Spinal cord (tissue), 10 donors: ENCODE measurements around the gene CENPS. TPM values are rescaled to one million over a fixed set of nuclear protein-coding genes. Genes with fewer than 3 reads are reported as not detected.

Source experiments
- DNase-seq, 6 donors: peaks; one replicate each; pipeline versions ENCODE4 v3.0.0 to v3.0.0-alpha.2; 2013 to 2015; ENCODE audit warnings: low spot score in 6 of 6, low read depth in 4 of 6
- H3K27ac ChIP-seq: one replicate; pipeline ENCODE4 v1.5.1; 2013; ENCODE audit warnings: low read depth, low read length, control low read depth
- H3K27me3 ChIP-seq: one replicate; pipeline ENCODE4 v1.6.1; 2013; ENCODE audit warnings: low read length; ENCODE audit not compliant: control insufficient read depth, insufficient read depth
- H3K36me3 ChIP-seq: one replicate; pipeline ENCODE4 v1.6.1; 2013; ENCODE audit warnings: low read length; ENCODE audit not compliant: control insufficient read depth, insufficient read depth
- H3K4me1 ChIP-seq: one replicate; pipeline ENCODE4 v1.6.1; 2013; ENCODE audit warnings: low read length; ENCODE audit not compliant: control insufficient read depth, insufficient read depth
- H3K4me3 ChIP-seq: one replicate; pipeline ENCODE4 v1.5.1; 2013; ENCODE audit warnings: low read depth, low read length, control low read depth
- H3K9me3 ChIP-seq: one replicate; pipeline ENCODE4 v1.6.1; 2013; ENCODE audit warnings: low read length; ENCODE audit not compliant: control insufficient read depth, insufficient read depth
- WGBS: methylation state at CpG from one replicate; pipeline ENCODE4 v1.1.5; 2013; ENCODE audit warnings: missing lambda C conversion rate; ENCODE audit not compliant: insufficient coverage; 5-methylcytosine and 5-hydroxymethylcytosine counted together
- polyA plus RNA-seq, 2 donors: library from polyadenylated mRNA; unstranded; fragments of 120-200 nt; gene quantifications; one replicate each; pipeline ENCODE4 v1.2.1, GENCODE V29; 2013; ENCODE audit not compliant: insufficient read length in 2 of 2
- total RNA-seq, 2 donors: library from RNA; depleted of rRNA in 1 of 2; stranded (reverse); fragments of 120-200 nt in 1 of 2; fragments of >200 nt in 1 of 2; gene quantifications; one replicate each; pipeline versions ENCODE4 v1.2.3 to v1.2.4, GENCODE V29; 2013 to 2014
- donor health status: healthy.

CENPS gene
- total and polyA plus RNA-seq, 4 donors, result 7.6 to 20.6 (median 16.1) TPM

DNA sequence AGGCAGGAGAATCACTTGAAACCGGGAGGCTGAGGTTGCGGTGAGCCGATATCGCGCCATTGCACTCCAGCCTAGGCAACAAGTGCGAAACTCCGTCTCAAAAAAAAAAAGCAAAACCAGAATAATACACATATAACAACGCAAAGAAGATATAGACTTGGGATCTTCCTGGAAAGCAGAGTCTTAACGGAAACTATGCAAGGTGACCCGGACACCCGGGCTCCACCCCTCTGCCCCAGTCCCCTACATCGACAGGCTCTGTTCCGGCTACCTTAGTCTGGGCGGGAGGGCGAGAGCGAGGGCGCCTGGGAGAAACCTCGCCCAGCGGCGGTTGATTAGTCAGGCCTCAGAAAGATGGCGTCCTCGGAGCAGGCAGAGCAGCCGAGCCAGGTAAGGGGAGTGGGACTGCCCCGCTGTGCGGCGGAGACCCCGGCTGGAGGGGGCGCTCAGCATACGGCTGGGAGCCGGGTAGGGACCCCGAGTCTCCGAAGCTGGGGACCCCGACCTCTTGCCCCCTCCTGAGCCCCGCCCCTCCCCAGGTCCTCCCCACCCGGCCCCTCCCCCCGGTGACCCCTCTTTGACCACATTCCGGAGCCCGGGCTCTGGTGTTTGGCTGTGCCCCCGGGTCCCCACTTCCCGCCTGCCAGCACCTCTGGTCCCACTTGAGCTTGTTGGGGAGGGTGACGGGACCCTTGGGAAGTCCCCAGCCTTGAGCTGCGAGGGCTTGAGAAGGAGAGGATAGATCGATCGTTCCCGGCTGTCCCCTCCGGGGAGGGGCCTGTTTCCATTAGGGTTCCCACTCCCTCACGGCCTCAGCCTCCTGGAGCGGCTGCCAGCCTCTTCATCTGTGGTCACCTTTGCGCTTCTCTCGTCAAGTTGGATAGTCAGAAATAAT lies 44.6 kb downstream of the CENPS start, which contains the start of gene PEX14:
Gene PEX14 (plus strand): TSS at position 338 of the 895 bp plus-strand sequence. CDS start 17 bp downstream, at position 355.
- DNase-seq, result peak; percentile 38 to 97 (median 77)
- Histone ChIP-seq H3K27ac (peak within 1 kb of the TSS; percentile 71), H3K4me1 (peaks cover 29% of the 10 kb centered on the region), H3K9me3 (no peaks in the 10 kb centered on the region), H3K4me3 (peak within 1 kb of the TSS; percentile 74), H3K36me3 (peaks cover 4% of the 10 kb centered on the region), H3K27me3 (no peaks in the 10 kb centered on the region)
- 20% methylated on average over 30 of the region's 50 CpGs for WGBS

DNA sequence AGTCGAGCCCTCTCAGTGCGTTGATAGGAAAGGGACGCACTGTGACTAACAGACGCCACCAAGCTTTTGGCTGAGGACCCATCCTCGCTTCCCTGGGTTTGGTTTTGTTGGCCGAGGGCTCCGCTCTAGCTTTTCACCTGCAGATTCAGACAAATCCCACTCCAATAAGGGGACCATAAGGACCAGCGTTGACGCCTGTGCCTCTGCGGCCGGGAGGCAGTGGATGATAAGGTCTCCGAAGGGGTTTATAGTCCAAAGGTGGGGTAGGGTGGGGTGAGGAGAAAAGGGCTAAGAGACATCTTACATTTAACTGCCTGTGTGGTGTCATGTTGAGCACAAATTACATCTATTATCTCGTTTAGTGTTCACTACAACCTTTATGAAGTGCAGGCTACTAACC lies 45.3 kb downstream of the CENPS start:
- Histone ChIP-seq H3K36me3 (peaks cover 4% of the 10 kb centered on the region), H3K27me3 (no peaks in the 10 kb centered on the region), H3K4me1 (peaks cover 29% of the 10 kb centered on the region), H3K4me3 (peak overlapping the region; percentile 74), H3K9me3 (no peaks in the 10 kb centered on the region), H3K27ac (peak overlapping the region; percentile 71)
- 2% methylated on average over 4 of the region's 13 CpGs for WGBS
- DNase-seq, result no peak

DNA sequence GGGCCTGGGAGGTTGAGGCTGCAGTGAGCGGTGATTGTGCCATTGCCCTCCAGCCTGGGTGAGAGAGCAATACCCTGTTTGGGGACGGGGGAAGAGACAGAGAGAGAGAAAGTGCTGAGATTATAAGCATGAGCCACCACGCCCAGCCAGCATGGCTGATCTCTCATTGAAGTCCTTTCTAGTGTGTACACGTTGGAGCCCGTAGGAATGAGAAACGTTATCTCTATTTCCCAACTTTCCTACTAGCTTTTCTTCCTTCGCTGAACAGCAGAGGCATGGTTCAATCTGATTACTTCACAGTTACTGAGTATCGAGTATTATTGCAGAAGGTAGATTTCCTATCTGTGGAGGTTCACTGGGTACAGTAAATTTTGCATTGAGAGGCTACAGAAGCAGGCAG lies 49.1 kb downstream of the CENPS start:
- 91% methylated on average over 4 of the region's 8 CpGs for WGBS
- no peak for DNase-seq
- no peak overlapping the region for H3K27ac ChIP-seq
- H3K4me3 ChIP-seq, result no peak overlapping the region
- H3K27me3 ChIP-seq, result no peaks in the 10 kb centered on the region
- peaks cover 4% of the 10 kb centered on the region for H3K36me3 ChIP-seq
- no peaks in the 10 kb centered on the region for H3K9me3 ChIP-seq
- peaks cover 17% of the 10 kb centered on the region for H3K4me1 ChIP-seq

DNA sequence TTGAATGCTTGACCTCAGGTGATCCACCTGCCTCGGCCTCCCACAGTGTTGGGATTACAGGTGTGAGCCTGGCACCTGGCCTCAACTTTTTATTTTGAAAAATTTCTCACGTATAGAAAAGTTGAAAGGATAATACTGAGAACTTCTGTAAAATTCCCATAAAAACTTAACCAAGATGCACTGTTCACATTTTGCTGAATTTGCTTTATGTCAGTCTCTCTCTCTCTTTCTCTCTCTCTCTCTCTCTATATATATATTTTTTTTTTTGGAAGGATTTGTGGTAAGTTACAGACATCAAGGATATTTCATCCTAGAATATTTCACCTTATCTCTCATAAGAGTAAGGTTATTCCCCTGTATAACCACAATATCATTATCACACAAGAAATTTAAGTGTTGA lies 50.4 kb downstream of the CENPS start:
- Histone ChIP-seq H3K27me3 (no peaks in the 10 kb centered on the region), H3K27ac (no peak overlapping the region), H3K4me3 (no peak overlapping the region), H3K9me3 (no peaks in the 10 kb centered on the region), H3K4me1 (peaks cover 8% of the 10 kb centered on the region), H3K36me3 (peaks cover 4% of the 10 kb centered on the region)
- DNase-seq, result no peak
- 100% methylated on average over 1 of the region's 2 CpGs for WGBS

DNA sequence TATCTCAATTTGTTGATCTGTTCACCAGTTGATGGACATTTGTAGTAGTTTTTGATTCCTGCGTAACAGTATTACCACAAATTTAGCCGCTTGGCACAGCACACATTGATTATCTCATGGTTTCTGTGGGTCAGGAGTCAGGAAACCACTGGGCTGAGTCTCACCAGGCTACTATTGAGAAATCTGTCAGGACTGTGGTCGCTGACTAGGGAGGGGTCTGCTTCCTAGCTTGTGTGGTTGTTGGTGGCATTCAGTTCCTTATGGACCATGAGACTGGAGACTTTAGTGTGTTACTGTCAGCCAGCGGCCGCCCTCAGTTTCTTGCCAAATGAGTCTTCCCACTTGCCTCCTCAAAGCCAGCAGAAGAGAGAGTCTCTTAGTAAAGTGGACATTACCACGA lies 54.3 kb downstream of the CENPS start:
- no peak for DNase-seq
- Histone ChIP-seq H3K27me3 (no peaks in the 10 kb centered on the region), H3K4me3 (no peak overlapping the region), H3K27ac (no peak overlapping the region), H3K36me3 (no peaks in the 10 kb centered on the region), H3K9me3 (no peaks in the 10 kb centered on the region), H3K4me1 (peaks cover under 1% of the 10 kb centered on the region)
- 88% methylated on average over 3 of the region's 6 CpGs for WGBS

DNA sequence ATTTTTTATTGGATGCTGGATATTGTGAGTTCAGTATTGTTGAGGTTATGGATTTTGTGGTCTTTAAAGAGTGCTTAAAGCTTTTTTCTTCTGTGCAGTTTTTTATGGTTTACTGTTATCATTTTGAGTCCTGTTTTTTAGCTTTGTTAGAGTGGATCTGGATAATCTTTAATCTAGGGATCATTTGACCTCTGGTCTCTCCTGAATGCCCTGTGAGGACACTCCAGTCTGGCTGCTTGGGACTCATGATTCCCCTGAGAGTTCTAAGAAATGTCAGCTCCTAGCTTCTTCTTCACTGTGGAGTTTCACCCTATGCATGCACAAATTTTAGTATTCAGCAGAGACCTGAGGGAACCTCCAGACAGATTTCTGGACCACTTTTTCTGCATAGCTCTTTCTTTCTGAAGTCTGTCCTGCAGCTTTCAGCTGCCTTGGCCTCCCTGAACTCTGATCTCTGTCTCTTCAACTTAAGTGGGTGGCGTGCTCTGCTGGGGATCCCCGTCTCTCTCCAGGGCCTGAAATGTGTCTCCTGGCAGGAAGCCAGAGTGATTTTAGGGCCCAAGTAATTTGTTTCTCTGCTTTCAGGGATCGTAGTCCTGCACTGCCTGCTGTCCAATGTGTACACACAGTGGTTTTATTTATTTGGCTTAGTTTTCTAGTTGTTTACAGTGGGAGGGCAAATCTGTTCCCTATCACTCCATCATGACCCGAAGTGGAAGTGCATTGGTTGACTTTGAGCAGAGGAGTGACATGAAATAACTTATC lies 59.2 kb downstream of the CENPS start:
- no peak overlapping the region for H3K27ac ChIP-seq
- no peaks in the 10 kb centered on the region for H3K27me3 ChIP-seq
- H3K4me3 ChIP-seq, result no peak overlapping the region
- H3K9me3 ChIP-seq, result no peaks in the 10 kb centered on the region
- no peaks in the 10 kb centered on the region for H3K36me3 ChIP-seq
- peaks cover 18% of the 10 kb centered on the region for H3K4me1 ChIP-seq
- no CpG with 5 or more reads among the region's 4 CpGs for whole genome bisulfite sequencing
- DNase-seq, result no peak

DNA sequence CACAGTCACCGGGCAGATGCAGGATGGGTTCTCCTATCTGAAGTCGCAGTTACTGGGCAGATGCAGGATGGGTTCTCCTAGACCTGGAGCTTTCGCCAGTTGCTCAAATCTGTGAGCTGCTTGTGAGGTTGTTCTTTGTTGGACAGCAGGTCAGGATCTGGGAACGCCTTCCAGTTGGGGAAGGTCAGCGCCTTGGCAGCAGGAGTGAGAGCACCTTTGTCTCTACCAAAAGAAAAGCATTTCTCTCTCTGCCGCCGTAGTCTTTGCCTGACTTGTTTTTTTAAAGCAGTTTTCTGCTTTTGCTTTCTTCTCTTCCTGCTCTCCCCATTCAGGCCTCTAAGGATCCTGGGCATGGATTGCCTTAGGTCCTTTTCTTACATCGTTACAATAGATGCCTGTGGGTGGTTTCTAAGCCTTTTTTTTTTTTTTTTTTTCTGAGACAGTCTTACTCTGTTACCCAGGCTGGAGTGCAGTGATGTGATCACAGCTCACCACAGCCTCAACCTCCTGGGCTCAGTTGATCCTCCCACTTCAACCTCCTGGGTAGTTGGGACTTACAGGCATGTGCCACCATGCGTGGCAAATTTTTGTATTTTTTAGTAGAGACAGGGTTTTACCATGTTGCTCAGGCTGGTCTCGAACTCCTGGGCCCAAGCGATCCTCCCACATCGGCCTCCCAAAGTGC lies 60.2 kb downstream of the CENPS start:
- Histone ChIP-seq H3K27me3 (no peaks in the 10 kb centered on the region), H3K4me1 (peaks cover 22% of the 10 kb centered on the region), H3K36me3 (no peaks in the 10 kb centered on the region), H3K9me3 (no peaks in the 10 kb centered on the region), H3K4me3 (no peak overlapping the region), H3K27ac (no peak overlapping the region)
- no peak for DNase-seq
- 63% methylated on average over 8 of the region's 12 CpGs for WGBS

Other genes starting within 250 kb of the CENPS start
- 100 to 1,000 TPM; 102 to 220 TPM for gene KIF1B, start 219.9 kb upstream of the CENPS start, total RNA-seq
- gene KIF1B, start 219.9 kb upstream of the CENPS start, polyA plus RNA-seq, result 100 to 1,000 TPM; 173 to 217 TPM
- 10 to 100 TPM; 68.7 to 94.3 TPM for gene PGD, start 31.4 kb upstream of the CENPS start, total RNA-seq
- 100 to 1,000 TPM; 200 to 216 TPM for gene PGD, start 31.4 kb upstream of the CENPS start, polyA plus RNA-seq
- 1 to 10 TPM in 1 of 2 donors, under 1 TPM in 1; 0.50 to 1.9 TPM for gene CORT, start 19.6 kb downstream of the CENPS start, total RNA-seq
- gene CORT, start 19.6 kb downstream of the CENPS start, polyA plus RNA-seq, result 1 to 10 TPM; 2.4 to 4.2 TPM
- 10 to 100 TPM; 34.4 to 37.2 TPM for gene DFFA, start 42.1 kb downstream of the CENPS start, total RNA-seq
- 10 to 100 TPM; 33.9 to 39.5 TPM for gene DFFA, start 42.1 kb downstream of the CENPS start, polyA plus RNA-seq
- gene PEX14, start 44.5 kb downstream of the CENPS start, total RNA-seq, result 10 to 100 TPM in 1 of 2 donors, 1 to 10 TPM in 1; 9.5 to 15.8 TPM
- gene PEX14, start 44.5 kb downstream of the CENPS start, polyA plus RNA-seq, result 10 to 100 TPM; 23.5 to 26.9 TPM